Stimulated activated CD8-positive, alpha-beta memory T cell treated with anti-CD3 and anti-CD28 coated beads, Interleukin-4, amount 100 ng/mL, for 1 hour (primary cell): Measurements from ENCODE around the gene MOB3B.

Experiments
- DNase-seq, 2 donors: peaks; one replicate each; pipeline ENCODE4 v3.0.0-alpha.2; 2020; ENCODE audit warnings: low read depth in 2 of 2, low spot score in 1 of 2

MOB3B gene

DNA sequence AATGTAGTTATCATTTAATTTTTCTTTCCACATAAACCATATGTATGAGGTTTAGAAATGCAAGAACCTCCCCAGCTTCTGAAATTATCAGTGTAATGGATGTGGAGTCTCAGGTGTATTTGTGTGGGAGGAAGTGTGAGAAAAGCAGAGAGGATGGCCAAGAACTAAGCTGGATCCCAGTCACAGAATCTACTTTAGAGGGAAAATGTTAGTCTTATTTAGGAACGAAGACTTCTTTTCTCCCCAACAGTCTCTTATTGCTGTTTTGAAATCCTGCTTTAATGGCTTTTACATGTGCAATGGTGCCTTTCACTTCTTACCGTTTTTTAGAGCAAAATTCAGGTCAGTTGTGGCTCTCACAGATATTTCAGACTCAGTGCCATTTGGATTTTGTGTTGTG is 235.6 kb downstream of the MOB3B start:
- DNase-seq = no peak

DNA sequence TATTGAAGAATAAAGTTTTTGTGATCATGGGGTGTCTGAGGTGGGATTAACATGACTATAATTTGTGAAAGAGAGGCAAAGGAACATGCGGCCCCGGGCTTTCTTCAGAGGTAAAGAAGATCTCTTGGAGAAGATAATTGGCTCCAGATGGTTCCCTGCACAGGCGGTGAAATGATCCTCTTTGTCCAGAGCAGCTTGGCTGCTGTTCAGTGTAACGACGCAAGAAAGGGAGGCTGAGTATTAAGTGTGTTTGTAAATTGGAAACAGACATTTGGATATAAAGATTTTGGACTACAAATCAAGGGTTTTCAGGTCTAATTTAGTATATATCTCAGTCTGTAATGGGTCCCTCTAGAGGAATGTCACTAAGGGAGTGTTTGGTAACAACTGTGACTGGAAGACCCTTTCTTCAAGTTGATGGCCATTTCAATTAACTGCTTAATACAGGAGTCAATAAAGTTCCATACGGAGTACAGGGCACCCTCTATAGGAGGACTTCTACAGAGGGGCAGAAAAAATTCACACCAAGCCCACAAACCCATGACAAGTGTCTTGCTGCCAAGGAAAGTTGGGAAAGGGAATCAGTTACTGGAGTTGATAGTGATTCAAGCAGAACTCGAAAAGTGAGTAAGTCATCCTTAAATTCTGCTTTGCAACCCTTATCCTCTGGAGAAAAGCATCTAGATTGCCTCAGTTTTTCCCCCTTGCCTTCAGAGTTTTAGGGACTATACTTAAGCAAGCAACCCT is 236.8 kb downstream of the MOB3B start:
- DNase-seq = no peak

DNA sequence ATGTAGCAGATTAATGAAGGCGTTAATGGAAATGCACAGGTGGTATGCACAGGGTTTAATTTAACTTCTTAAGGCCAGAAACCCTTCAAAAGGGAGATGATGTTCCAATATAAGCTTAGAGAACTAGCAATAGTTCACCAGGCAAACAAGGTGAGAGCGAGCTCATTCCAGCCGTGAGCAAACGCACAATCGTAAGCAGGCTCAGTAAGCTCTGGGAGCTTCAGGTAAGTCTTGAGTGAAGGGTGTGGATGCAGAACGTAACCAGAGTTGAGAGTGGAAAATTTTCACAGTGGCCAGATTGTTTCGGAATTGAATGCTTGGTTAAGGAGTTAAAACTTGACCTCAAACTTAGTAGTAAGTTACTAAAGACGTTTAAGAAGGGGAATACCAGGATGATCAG is 238.3 kb downstream of the MOB3B start:
- DNase-seq = no peak

DNA sequence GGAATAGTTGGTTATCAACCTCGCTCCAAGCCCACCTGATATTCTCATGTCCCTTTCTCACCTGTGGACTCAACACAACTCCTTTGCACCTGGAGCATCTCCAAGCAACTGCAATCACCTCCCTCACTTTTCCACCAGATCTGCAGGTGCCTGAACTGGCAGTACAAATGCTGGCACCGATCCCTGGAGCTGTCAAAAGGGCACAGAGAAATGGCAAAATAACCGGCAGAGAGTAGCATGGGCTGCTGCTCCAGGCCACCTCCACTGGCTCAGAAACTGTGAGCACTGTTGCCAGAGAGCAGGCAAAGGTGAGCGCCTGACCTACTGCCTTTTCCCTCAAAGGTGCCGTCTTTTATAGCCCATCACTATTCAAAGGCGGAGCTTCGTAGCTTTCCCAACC is 247.3 kb downstream of the MOB3B start:
- DNase-seq = no peak

DNA sequence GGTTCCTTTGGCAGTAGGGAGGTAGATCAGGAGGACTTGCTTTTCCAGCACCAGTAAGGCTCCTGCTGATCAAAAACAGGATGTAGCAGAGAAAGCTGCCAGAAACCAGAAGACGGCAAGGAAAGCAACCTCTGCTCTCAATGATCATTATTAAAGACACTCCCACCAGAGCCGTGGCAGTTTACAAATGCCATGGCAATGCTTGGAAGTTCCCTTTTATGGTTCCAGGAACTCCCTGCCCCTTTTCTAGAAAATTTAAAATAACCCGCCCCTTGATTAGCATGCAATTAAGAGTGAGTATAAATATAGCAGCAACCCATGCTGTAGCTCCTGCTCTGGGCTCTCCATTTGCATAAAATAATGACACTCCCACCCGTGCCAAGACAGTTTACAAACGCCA is 248.8 kb downstream of the MOB3B start:
- DNase-seq = no peak

DNA sequence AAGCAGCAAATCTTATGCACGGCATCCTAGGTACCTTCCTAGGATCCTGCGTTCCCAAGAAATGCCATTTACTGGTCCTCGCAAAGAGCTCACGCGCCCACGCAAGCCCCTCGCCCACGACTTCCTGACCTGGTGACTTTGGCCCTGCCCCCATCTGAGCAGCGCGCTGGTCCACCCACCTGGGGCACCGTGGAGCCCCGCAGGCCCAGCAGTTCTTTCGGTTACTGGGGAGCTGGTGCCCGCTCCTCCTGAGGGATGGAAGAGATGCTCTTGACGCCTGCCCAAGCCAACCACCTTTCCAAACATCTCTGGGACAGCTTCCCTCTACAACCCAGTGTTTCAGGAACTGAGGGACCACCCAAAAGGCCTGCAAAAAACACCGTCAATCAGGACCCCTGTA is 249.4 kb downstream of the MOB3B start:
- DNase-seq = no peak

DNA sequence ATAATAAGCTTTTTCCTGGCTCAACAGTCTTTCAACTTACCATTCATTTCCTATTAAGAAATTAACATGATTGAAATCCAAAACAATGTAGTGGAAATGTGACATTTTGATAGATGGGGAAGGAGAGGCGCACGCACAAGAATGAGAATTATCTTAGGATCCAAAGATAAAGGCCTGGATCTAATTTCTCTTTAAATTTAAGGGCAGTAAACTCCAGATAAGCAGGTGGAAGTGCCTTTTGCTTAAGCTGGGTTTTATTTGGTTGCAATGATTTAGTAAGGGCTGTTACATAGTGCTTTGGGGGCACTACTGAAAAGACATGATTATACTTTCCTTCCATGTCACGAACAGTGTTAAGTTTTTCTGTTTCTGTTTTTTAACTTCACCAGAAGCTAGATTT is 250.0 kb downstream of the MOB3B start:
- no peak for DNase-seq

DNA sequence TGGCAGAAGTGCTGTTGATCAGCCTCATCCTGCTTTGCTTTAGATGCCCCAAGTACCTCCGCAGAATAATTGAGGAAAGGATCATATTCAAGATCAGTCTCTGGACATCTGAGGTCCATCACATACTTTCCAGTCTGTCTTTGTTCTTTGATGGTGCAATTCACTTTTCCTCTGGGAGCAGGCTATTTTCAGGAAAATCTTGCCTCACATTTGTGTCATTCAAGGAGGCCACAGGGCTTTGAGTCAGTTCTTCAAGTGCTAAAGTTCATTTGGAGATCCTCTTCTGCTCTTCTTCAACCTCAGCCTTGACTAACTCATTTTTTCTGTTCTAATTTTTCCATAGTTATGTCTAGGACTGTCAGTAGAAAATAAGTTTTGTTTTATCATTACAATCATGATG is 251.2 kb downstream of the MOB3B start:
- DNase-seq = no peak

DNA sequence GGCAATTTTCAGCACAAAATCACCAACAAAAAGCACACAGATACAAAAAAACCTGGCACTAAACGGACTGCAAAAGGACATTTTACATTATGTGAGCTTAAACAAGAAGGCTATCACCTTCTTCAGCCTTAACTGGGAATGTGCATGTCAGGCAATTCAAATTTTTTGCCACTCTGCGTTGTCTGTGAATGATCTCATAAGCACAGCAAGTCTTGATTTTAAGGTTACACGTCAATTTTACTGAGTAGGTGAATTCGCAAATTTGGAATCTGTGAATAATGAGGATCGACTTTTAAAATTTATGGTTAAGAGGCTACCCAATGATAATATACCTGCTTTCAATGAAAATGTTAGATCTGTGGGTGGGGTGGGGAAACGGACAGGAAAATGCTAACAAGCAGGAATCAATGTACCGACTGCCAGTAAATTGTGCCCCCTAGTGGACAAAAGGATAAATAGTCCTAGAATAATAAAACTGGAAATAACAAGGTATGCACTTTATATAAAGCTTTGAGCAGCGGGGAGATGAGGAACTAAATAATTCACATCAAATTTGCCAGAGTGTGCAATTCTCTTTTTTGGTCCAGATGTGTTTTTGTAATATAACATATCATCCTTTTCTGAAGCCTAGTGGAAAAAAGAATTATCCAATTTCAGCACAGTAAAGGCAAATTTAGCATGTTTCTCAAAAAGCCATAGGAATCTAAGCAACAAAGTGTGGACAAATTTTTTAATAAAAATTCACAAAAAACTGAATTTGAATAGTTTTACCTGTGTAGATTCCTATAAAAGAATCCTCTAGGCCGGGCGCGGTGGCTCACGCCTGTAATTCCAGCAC is 253.2 kb downstream of the MOB3B start:
- no peak for DNase-seq
